NCI-H526 (cell line): ENCODE measurements around the gene EPB41.
A peak's percentile ranks its signal among the peaks of the same experiment; 100 is the strongest.
"Not testable (repeated sequence)": the region's sequence is repeated elsewhere in the genome, so short reads cannot be mapped to it uniquely, and the experiment has no call there.

ENCODE experiments used
- DNase-seq, 2 experiments: peaks; one replicate each; lab custom pipeline; 2025; lab: John Stamatoyannopoulos, UW

EPB41 gene

DNA sequence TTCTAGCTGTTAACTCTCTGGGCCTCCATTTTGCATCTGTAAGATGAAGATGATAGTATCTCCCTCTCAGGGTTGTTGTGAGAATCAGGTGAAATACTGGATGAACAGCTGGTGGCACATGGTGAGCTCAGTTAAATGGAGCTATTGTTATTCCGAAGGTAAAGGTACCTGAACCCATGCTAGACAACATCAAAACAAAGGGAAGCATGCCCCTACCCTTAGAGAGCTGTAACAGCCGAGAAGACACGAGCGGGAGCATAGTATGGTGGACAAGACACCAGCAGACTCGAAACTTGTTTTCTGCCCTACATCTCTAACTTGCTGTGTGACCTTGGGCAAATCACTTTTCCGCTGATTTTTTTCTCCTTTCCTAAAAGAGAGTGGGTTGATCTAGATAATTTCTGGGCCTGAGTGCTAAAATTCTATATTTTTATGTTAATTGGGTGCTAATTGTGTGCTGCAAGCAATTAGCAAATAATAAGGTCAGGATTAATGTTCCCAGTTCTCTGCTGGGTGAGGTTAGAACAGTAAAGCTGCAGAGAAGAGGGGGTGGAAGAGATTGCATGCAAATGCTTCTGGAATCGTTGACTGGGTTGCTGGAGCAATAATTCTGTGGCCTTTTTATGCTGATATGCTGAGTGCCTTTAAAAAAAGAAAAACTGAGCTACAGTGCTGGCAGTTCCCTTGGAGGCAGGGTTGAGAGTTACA is 198.5 kb downstream of the EPB41 start:
- no peak for DNase-seq

- DNase-seq = no peak
Measured at GRCh38 chr1:29113413-29114117, 199.2 kb downstream of the EPB41 start.

DNA sequence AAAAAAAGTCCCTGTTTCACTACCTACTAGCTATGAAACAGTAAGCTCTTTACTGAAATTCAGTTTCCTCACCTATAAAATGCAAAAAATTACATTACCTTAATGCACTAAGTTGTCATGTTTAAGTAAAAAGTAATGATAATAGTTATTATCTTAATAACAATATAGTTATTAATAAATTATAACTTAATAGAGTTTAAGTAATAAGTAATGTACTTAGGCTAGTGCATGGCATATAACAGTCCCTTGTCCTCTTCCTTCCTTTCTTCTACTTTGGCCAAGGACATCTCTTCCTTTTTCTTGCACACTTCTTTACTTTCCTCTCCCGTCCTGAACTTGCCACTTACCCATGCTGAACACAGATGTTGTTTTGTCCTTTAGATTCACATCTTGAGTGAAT is 200.3 kb downstream of the EPB41 start:
- DNase-seq = no peak

GRCh38 chr1:29117381-29117780 is 203.0 kb downstream of the EPB41 start:
- DNase-seq = no peak

DNA sequence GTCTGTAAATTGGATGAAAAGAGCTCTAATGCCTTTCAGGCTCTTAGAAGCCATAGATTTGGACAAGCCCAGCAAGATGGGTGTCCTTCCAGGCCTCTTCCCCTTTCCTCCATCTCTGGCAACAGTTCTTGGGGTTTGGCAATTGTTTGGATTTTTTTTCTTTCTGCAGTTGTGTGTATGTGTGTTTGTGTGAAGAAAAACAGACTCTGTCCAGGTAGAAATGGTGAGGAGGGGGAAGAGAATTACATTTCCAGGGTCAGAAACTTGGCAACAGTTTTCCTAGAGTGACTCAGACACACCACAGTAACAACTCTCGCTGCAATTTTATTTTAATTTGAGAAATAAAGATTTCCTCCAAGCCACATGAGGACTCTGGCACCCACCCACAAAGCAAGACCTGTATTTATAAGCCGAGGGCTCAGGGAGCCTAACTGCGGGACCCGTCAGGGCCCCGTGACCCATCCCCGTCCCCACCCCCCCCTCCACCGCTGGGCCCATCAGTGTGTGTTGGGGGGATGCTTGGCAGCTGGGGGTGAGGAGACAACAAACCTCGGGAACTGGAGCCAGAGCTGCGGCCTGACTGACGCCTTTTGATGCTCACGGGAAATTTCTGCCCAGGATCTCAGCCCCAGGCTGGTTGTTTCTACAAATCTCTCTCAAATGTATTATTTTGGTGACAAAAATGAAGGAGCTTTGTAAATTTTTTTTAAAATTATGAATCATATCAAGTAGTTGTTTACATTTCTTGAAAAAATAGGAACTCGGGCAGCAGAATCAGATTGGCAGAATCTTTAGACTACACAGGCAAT is 205.0 kb downstream of the EPB41 start:
- no peak for DNase-seq

DNA sequence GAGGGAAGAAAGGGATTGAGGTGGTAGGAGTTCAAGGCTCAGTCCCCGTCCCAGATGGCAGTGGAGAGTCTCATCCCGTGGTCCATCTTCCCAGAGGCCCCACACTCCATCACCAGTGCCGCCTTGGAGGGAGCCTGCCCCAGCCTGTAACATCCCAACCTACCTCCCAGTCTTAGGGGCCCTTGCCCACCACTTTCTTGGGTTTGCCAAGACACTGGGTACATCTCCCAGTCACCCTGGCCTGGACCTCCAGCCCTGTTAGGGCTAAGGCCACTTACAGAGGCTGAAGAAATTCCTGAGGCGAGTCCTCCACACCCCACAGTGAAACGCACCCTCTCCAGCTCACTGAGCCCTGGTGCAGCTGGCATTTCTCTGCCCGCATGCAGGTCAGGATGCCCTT is 206.0 kb downstream of the EPB41 start:
- no peak for DNase-seq

DNA sequence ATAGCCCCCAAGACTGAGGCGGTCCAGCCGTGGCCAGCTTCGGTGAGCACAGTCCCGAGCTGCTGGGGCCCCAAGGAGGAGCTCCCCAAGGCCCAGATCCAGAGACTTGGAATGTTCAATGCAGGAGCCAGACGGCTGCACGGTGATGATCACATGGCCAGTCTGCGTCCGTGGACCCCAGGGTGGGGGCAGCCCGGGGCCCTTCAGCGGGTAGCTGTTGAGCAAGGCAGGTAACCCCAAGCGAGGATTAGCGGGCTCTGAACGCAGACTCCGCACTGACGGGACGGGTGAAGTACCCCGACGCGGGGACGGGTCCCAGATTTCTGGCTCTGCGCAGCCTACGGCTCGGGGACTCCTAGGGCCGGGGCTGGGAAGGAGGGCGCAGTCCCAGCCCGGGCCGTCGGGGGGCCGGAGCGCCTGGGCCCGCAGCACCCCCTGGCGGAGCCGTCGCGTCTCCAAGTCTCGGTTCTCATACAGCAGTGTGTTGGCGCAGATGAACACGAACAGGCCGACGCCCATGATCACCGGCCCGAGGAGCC is 206.6 kb downstream of the EPB41 start:
- DNase-seq = peak in 1 of 2 experiments; percentile 73

DNA sequence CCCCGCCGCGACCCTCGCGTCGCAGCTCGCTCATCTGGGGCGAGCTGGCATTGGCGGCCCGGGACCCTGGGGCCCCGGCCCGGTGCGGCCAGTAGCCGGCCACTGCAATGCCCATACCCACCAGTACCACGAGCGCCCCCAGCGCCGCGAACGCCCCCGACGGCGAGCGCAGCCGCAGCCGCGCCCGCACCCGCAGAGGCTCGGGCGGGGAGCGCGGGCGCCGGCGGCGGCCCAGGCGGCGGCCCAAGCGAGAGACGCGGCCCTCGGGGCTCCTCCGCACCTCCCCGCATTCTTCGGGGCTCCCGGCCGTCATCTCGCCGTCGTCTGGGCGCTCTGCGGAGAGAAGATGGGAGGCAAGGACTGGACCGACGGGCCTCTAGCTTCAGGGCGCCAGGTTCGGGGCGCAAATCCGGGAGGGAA is 207.2 kb downstream of the EPB41 start:
- DNase-seq = peak in 1 of 2 experiments; percentile 56

DNA sequence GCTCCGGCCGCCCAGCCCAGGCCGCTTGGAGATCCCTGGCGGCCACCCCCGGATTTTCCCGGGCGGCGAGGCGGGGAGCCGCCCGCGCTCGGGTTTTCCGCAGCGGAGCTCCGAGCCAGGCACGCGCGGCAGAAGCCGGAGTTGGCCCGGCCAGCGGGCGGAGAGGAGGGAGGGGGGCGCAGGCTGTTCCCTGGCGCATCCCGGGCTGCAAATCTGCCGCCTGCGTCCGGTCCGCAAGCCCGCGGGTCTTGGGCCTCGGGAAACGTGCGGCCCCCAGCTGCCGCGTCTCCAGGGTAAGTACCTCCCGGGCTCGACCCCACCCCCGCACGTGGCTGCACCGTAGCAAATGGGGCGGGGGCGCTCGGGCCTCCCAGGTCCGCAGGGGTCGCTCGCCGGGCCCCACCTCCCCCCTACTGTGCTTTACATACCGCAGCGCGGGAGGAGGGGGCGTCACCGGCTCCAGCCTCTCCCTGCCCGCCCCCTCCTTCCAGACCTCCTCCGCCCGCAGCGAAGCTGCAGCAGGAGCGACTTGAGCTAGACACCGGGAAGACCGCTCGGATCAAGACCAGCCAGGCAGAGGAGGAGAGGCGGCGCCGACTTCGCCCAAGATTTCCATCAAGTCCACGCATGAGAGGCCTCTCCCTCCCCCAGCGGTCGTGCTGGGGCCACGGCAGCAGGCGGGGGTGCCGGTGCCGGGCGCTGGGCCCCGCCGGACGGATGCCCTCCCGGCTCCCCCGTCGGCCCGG is 207.7 kb downstream of the EPB41 start:
- DNase-seq = peak in 1 of 2 experiments; percentile 56

DNA sequence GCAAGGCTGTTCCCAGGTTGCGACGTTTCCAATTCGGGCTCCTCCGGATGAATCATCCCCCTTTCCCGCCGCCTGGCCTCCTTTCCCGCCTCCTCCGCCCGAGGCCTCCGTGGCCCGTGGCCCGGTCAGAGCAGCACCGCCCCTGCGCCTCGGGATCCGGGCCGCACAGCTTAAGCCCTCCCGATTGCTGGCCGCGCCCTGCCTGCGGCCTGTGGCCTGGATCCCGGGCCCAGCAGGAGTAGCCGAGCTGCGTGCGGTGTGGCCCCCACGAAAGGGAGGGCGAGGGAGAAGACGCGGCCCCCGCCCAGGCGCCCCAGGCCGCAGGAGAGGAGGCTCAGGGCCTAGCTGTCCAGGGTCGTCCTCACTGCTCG is 208.3 kb downstream of the EPB41 start:
- no peak for DNase-seq

GRCh38 chr1:29123053-29123886 is 208.9 kb downstream of the EPB41 start:
- DNase-seq = peak in 1 of 2 experiments; percentile 64

GRCh38 chr1:29123887-29124365 is 209.6 kb downstream of the EPB41 start, which contains the start of gene TMEM200B:
Gene TMEM200B, minus strand, starts transcription at chr1:29123903. Its CDS starts 2,075 bp downstream, at chr1:29121828.
- DNase-seq = peak in 1 of 2 experiments; percentile 47

GRCh38 chr1:29124366-29125236 is 210.2 kb downstream of the EPB41 start:
- peak in 1 of 2 experiments; percentile 78 for DNase-seq

DNA sequence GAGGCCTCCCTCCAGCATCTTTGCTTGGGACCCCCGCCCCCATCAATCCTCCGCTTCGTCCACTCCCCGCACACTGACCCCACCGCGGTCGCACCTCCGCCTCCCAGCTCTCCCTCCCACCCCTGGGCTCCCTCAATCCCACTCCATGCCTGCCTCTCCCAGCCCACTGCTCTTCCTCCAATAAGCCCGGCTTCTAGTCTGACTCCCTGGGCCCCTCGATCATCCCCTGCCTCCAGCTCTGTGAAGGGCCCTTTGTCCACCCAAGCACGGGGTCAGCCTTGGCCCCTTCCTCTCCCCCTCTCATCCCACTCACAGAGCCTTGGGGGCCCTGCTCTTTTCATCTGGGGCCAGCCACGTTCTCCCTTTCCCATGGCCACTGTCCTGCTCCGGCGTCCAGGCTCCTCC is 210.9 kb downstream of the EPB41 start:
- DNase-seq = no peak

- DNase-seq = no peak
Measured at GRCh38 chr1:29125788-29126187, 211.4 kb downstream of the EPB41 start.

DNA sequence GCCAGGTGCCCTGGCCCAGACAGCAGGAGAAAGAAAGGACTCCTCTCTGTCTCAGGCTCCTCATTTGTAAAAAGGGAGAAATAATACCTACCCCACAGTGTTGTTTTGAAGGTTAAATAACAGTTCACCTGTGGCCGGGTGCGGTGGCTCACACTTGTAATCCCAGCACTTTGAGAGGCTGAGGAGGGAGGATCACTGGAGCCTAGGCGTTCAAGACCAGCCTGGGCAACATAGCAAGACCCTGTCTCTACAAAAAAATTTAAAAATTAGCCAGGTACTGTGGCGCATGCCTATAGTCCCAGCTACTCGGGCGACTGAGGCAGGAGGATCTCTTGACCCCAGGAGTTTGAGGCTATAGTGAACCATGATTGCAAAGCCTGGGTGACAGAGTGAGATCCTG is 211.8 kb downstream of the EPB41 start:
- no peak for DNase-seq

DNA sequence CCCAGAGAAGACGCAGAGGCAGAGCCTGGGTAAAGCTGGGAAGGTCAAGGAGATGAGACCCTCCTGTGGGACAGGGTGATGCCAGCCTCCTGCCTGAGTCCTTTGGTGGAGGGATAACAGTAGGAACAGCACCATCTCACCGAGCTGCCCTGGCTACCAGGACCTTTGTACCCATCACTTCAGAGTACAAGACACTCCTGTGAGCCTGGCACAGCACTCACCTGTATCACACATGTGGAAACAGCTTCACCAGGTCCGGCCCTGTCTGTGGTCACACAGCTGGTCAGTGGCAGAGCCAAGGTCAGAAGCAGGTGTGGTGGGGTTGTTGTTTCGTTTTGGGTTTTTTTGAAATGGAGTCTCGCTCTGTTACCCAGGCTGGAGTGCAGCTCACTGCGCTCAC is 214.4 kb downstream of the EPB41 start:
- no peak for DNase-seq

DNA sequence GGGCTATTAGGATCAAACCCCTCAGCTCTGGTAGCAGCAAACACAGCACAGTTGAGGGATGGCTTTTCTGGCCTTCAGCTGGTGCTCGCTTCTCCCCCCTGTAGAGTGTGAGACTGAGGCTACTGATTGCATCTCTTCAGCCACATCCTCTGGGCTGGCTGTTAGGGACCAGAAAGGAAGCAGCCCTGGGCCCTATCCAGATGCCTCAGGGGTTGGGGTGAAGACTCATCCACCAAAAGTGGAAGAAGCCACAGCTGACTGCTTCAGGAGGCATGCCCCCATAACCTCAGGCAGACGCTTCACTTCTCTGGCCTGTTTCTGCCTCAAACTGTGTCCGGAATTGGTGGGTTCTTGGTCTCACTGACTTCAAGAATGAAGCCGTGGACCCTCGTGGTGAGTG is 215.5 kb downstream of the EPB41 start:
- DNase-seq = no peak

DNA sequence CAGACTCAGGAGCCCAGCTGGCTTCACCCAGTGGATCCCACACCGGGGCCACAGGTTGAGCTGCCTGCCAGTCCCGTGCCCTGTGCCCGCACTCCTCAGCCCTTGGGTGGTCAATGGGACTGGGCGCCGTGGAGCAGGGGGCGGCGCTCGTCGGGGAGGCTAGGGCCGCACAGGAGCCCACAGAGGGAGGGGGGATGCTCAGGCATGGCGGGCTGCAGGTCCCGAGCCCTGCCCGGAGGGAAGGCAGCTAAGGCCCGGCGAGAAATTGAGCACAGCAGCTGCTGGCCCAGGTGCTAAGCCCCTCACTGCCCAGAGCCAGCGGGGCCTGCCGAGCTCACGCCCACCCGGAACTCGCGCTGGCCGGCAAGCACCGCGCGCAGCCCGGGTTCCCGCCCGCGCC is 216.7 kb downstream of the EPB41 start:
- DNase-seq = not testable (repeated sequence)
